Loucy (cell line): ENCODE measurements around the gene GTF2B.

Experiments
- H2AFZ ChIP-seq: fragments of 200-600 bp; sonication (generic); 2 replicates; pipeline ENCODE4 v1.6.0; 2016; ENCODE audit warnings: antibody characterized with exemption, mild to moderate bottlenecking, low read length, moderate library complexity
- H3F3A ChIP-seq: fragments of 200-600 bp; 2 replicates; pipeline ENCODE4 v1.6.0; 2016; ENCODE audit warnings: antibody characterized with exemption, low read depth, mild to moderate bottlenecking
- H3K27me3 ChIP-seq: fragments of 200-600 bp; sonication (generic); 2 replicates; pipeline ENCODE4 v1.6.1; 2014; ENCODE audit warnings: low read length, mild to moderate bottlenecking; ENCODE audit not compliant: insufficient read depth, poor library complexity, severe bottlenecking
- H3K36me3 ChIP-seq: fragments of 200-600 bp; sonication (generic); 2 replicates; pipeline ENCODE4 v1.6.1; 2016; ENCODE audit warnings: low read length; ENCODE audit not compliant: insufficient read depth
- H3K4me1 ChIP-seq: fragments of 200-600 bp; sonication (generic); 2 replicates; pipeline ENCODE4 v1.5.1; 2014; ENCODE audit warnings: low read length, mild to moderate bottlenecking; ENCODE audit not compliant: insufficient read depth, poor library complexity, severe bottlenecking
- H3K4me2 ChIP-seq: fragments of 200-600 bp; sonication (generic); 2 replicates; pipeline ENCODE4 v1.6.0; 2014; ENCODE audit warnings: antibody characterized with exemption, low read length, low read depth, mild to moderate bottlenecking; ENCODE audit not compliant: poor library complexity, severe bottlenecking
- H3K4me3 ChIP-seq: fragments of 200-600 bp; sonication (generic); 2 replicates; pipeline ENCODE4 v1.5.1; 2014; ENCODE audit warnings: low read length, mild to moderate bottlenecking, mixed read lengths; ENCODE audit not compliant: poor library complexity, severe bottlenecking
- H3K79me2 ChIP-seq: fragments of 200-600 bp; sonication (generic); 2 replicates; pipeline ENCODE4 v1.6.1; 2014; ENCODE audit warnings: low read length; ENCODE audit not compliant: insufficient read depth
- H3K9ac ChIP-seq: fragments of 200-600 bp; sonication (generic); 2 replicates; pipeline ENCODE4 v1.6.0; 2014; ENCODE audit warnings: mild to moderate bottlenecking, low read depth, low read length, moderate library complexity; ENCODE audit not compliant: poor library complexity, severe bottlenecking
- H3K9me2 ChIP-seq: fragments of 200-600 bp; sonication (generic); replicated peaks from 2 replicates; pipeline ENCODE4 v1.6.1; 2016; ENCODE audit warnings: low read depth, low read length, mixed read lengths
- H3K9me3 ChIP-seq: fragments of 200-600 bp; sonication (generic); 2 replicates; pipeline ENCODE4 v1.6.1; 2014; ENCODE audit warnings: mild to moderate bottlenecking, antibody characterized with exemption, low read length, low read depth; ENCODE audit not compliant: insufficient read depth
- H4K20me1 ChIP-seq: fragments of 200-600 bp; sonication (generic); 2 replicates; pipeline ENCODE4 v1.6.0; 2014; ENCODE audit warnings: antibody characterized with exemption, low read length, mild to moderate bottlenecking; ENCODE audit not compliant: insufficient read depth, poor library complexity, severe bottlenecking
- CTCF ChIP-seq: fragments of 200-600 bp; sonication (generic); conservative IDR thresholded peaks from 2 replicates; pipeline ENCODE4 v1.5.1; 2014; ENCODE audit warnings: mild to moderate bottlenecking, antibody characterized with exemption, low read length
- EZH2phosphoT487 ChIP-seq: fragments of 200-600 bp; IDR thresholded peaks from 2 replicates; pipeline ENCODE4 v1.6.1; 2018; ENCODE audit warnings: antibody characterized with exemption, mild to moderate bottlenecking, moderate library complexity, borderline replicate concordance

The GTF2B gene

GRCh38 chr1:88803444-88803843 is 87.9 kb downstream of the GTF2B start:
- peaks cover 56% of the 10 kb centered on the region for H3K36me3 ChIP-seq
- H3K4me2 ChIP-seq: no peak overlapping the region
- no peak overlapping the region for H3K4me3 ChIP-seq
- no peaks in the 10 kb centered on the region; the same call in 1 of the 2 replicates for H3K9me3 ChIP-seq
- H4K20me1 ChIP-seq: no peaks in the 10 kb centered on the region
- no peaks in the 10 kb centered on the region for H3K4me1 ChIP-seq
- H3K9me2 ChIP-seq: no peaks in the 10 kb centered on the region
- no peak overlapping the region for H2AFZ ChIP-seq
- no peak overlapping the region for H3K9ac ChIP-seq
- no peaks in the 10 kb centered on the region for H3K27me3 ChIP-seq
- no peaks in the 10 kb centered on the region; the same call in 1 of the 2 replicates for H3K79me2 ChIP-seq
- TF ChIP-seq CTCF: no peak
- TF ChIP-seq EZH2phosphoT487: no peak
- H3F3A ChIP-seq: no peaks in the 10 kb centered on the region; the same call in 1 of the 2 replicates

GRCh38 chr1:88802950-88803349 is 88.4 kb downstream of the GTF2B start:
- Histone ChIP-seq H3K4me1 (no peaks in the 10 kb centered on the region), H3F3A (no peaks in the 10 kb centered on the region; the same call in 1 of the 2 replicates), H3K79me2 (no peaks in the 10 kb centered on the region; the same call in 1 of the 2 replicates), H3K4me3 (no peak overlapping the region), H3K9me2 (no peaks in the 10 kb centered on the region), H4K20me1 (no peaks in the 10 kb centered on the region), H2AFZ (no peak overlapping the region), H3K9ac (no peak overlapping the region), H3K36me3 (peaks cover 56% of the 10 kb centered on the region), H3K4me2 (no peak overlapping the region), H3K9me3 (no peaks in the 10 kb centered on the region; the same call in 1 of the 2 replicates), H3K27me3 (no peaks in the 10 kb centered on the region)
- TF ChIP-seq CTCF (no peak), EZH2phosphoT487 (no peak)
